Raji (cell line): ENCODE measurements around the gene CELF5.

ENCODE experiments used
- POLR2A ChIP-seq: IDR thresholded peaks from 2 replicates; pipeline ENCODE4 v1.6.1; 2011; ENCODE audit warnings: low read depth, low read length, control low read depth; ENCODE audit not compliant: insufficient read depth

CELF5 gene

DNA sequence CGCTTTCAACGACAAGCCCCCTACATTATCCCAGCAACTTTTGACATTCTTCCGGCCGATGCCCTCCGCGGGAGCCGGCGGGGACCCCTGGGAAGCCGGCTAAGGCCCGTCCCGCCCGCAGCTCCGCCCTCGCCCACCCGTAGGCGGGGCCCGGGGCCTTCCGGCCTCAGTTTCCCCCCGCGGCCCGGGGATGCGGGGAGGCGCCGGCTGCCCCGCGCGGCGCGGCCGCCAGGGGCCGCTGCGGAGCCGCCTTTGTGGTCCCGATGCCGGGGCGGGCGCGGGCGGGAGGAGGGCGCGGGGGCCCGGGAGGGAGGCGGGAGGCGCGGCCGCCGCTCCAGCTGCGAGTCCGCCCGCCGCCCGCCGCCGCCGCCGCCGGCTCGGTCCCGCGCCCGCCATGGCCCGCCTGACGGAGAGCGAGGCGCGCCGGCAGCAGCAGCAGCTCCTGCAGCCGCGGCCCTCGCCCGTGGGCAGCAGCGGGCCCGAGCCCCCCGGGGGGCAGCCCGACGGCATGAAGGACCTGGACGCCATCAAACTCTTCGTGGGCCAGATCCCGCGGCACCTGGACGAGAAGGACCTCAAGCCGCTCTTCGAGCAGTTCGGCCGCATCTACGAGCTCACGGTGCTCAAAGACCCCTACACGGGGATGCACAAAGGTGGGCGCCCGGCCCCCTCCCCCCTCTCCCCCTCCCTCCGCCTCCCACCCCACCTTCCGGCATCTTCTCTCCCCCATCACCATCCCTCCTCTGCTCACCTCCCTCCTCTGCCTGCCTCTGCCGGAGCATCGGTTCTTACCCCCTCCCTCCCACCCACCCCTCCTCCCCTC, at the start of gene CELF5:
Gene CELF5 (plus strand): TSS at position 316 of the 823 bp plus-strand sequence. CDS start 79 bp downstream, at position 395.
- no peak for TF ChIP-seq POLR2A

GRCh38 chr19:3175781-3176714, 48.4 kb upstream of the CELF5 start:
- TF ChIP-seq POLR2A = no peak

GRCh38 chr19:3176715-3177501, 47.6 kb upstream of the CELF5 start:
- no peak for TF ChIP-seq POLR2A

GRCh38 chr19:3178377-3178972, 46.0 kb upstream of the CELF5 start, which contains the start of gene S1PR4:
S1PR4 (plus strand) TSS chr19:3178769; CDS start chr19:3178793, 24 bp downstream.
- peak; percentile 78 for TF ChIP-seq POLR2A

DNA sequence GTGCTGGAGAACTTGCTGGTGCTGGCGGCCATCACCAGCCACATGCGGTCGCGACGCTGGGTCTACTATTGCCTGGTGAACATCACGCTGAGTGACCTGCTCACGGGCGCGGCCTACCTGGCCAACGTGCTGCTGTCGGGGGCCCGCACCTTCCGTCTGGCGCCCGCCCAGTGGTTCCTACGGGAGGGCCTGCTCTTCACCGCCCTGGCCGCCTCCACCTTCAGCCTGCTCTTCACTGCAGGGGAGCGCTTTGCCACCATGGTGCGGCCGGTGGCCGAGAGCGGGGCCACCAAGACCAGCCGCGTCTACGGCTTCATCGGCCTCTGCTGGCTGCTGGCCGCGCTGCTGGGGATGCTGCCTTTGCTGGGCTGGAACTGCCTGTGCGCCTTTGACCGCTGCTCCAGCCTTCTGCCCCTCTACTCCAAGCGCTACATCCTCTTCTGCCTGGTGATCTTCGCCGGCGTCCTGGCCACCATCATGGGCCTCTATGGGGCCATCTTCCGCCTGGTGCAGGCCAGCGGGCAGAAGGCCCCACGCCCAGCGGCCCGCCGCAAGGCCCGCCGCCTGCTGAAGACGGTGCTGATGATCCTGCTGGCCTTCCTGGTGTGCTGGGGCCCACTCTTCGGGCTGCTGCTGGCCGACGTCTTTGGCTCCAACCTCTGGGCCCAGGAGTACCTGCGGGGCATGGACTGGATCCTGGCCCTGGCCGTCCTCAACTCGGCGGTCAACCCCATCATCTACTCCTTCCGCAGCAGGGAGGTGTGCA, 45.3 kb upstream of the CELF5 start:
- TF ChIP-seq POLR2A = peak; percentile 34

- no peak for TF ChIP-seq POLR2A
Observed at GRCh38 chr19:3179739-3180293, 44.6 kb upstream of the CELF5 start.

- TF ChIP-seq POLR2A = no peak
Observed at GRCh38 chr19:3183721-3184641, 40.5 kb upstream of the CELF5 start.

DNA sequence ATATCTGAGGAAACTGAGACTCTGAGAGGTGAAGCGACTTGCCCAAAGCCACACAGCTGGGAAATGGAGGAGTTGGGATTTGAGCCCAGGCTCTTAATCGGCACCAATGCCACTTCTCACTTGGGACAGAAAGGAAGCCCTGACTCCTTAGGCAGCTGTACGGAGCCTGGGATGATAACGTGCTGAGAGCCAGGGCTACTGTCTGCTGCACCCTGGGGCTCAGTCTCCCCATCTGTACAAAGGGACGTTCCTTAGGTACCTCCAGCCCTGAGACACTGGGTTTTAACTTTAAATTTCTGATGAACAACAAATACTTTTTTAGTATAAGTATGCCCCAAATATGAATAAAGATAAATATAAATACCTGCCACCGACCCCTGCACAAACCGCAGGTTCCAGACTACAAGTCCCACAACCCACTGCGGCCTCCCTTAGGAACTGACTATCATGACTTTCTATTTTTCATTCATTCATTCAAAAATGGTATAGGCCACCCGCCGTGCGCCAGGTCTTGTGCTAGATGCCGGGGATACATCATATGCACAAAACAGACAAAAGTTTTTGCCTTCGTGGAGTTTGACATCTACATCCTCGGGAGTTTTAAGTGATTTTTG, 39.5 kb upstream of the CELF5 start:
- no peak for TF ChIP-seq POLR2A

- TF ChIP-seq POLR2A = peak; percentile 68
Observed at GRCh38 chr19:3185461-3186159, 38.9 kb upstream of the CELF5 start, which contains the start of gene NCLN. NCLN (plus strand) TSS chr19:3185930; CDS start chr19:3186031, 101 bp downstream.

DNA sequence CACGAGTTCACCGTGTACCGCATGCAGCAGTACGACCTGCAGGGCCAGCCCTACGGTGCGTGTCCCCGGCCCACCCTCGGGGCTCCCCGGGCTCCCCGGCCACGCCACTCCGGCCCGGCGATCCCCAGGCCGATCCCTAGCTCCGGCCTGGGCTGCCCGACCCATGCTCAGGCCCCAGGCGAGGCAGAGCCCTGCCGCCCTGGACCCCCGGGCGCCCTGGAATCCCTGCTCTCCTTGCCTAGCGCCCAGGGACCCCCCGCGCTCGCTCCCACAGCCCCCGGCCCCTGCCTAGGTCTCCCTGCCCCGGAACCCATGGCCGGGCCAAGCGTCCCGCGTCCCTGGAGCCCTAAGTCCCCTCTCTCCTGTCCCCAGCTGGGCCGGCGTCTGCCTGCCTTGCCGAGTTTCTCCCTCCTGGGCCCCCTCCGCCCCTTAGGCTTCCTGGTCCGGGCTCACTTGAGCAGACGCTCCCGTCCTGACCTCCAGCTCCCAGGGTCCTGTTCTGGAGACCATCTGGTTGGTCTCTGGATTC, 38.2 kb upstream of the CELF5 start:
- TF ChIP-seq POLR2A = no peak
